Mucosa of descending colon (tissue), 3 donors: ENCODE results near the gene PKD2. TPM values are rescaled to one million over a fixed set of nuclear protein-coding genes. Genes with fewer than 3 reads are reported as not detected.
A peak's percentile ranks its signal among the peaks of the same experiment; 100 is the strongest.

Source experiments
- ATAC-seq: fragments of 200-7000 bp; cut with Tn5 transposase; one replicate; pipeline ENCODE4 v1.9.1; 2020; ENCODE audit warnings: mild to moderate bottlenecking, moderate library complexity
- DNase-seq, 3 donors: peaks; one replicate each; pipeline ENCODE4 v3.0.0-alpha.2; 2020
- H3K36me3 ChIP-seq: fragments of 200-600 bp; one replicate; pipeline ENCODE4 v1.8.0; 2021; ENCODE audit warnings: low read depth, mild to moderate bottlenecking
- H3K4me1 ChIP-seq: fragments of 200-600 bp; one replicate; pipeline ENCODE4 v1.8.0; 2021; ENCODE audit warnings: low read depth, mild to moderate bottlenecking
- H3K4me3 ChIP-seq: fragments of 200-600 bp; one replicate; pipeline ENCODE4 v1.8.0; 2021; ENCODE audit warnings: mild to moderate bottlenecking
- H3K9me3 ChIP-seq: fragments of 200-600 bp; one replicate; pipeline ENCODE4 v1.8.0; 2021; ENCODE audit warnings: mild to moderate bottlenecking
- CTCF ChIP-seq: fragments of 200-600 bp; IDR thresholded peaks from one replicate; pipeline ENCODE4 v1.8.0; 2022; ENCODE audit warnings: antibody characterized with exemption, mild to moderate bottlenecking
- intact Hi-C, 2 donors: fragments of 100-400 bp; cut with DNase I in 1 of 2; cut with micrococcal nuclease in 1 of 2; formaldehyde crosslinking; loops; one replicate each; pipeline versions ENCODE4 v1.11.0 to v1.11.1; 2022; cut with DNase I, micrococcal nuclease
- total RNA-seq, 3 donors: library from RNA; stranded (reverse); fragmentation: NEBNext Ultra II Directional in 2 of 3; extraction: Animal tissue kit (Norgen Biotek cat#: 25700) in 2 of 3; gene quantifications; one replicate each; pipeline versions ENCODE4 v1.2.1 to v1.2.4, GENCODE V29; 2021 to 2023
- donor health status: DM: no; HTN: no; CAD: no; lungs with moderate emphysema.
- donor health status: DM: no; HTN: no; CAD: no.
- donor health status: DM: no; HTN: yes; CAD: no.

Gene PKD2
- total RNA-seq, 3 donors from 2014 or later = 7.0 to 53.3 (median 7.4) TPM

- H3K9me3 ChIP-seq = no peaks in the 10 kb centered on the region
- H3K36me3 ChIP-seq = no peaks in the 10 kb centered on the region
- intact Hi-C loops = no loop called here
- no peak for TF ChIP-seq CTCF
- H3K4me3 ChIP-seq = no peak overlapping the region
- no peaks in the 10 kb centered on the region for H3K4me1 ChIP-seq
- ATAC-seq (no peak), DNase-seq (no peak)
These were observed 27.9 kb downstream of the PKD2 start for GRCh38 chr4:88035292-88035691.

- intact Hi-C loops = no loop called here
These were observed 30.0 kb downstream of the PKD2 start for GRCh38 chr4:88037447-88037846.

GRCh38 chr4:88037936-88038335 is 30.5 kb downstream of the PKD2 start:
- no peak for DNase-seq
- Histone ChIP-seq H3K9me3 (no peaks in the 10 kb centered on the region), H3K4me1 (no peaks in the 10 kb centered on the region), H3K4me3 (no peak overlapping the region), H3K36me3 (no peaks in the 10 kb centered on the region)
- no peak for TF ChIP-seq CTCF
- intact Hi-C loops = no loop called here
- no peak for ATAC-seq

More at GRCh38 chr4:88037447-88037846, 30.0 kb downstream of the PKD2 start:
- no peaks in the 10 kb centered on the region for H3K9me3 ChIP-seq
- no peak for TF ChIP-seq CTCF
- no peaks in the 10 kb centered on the region for H3K36me3 ChIP-seq
- H3K4me1 ChIP-seq = no peaks in the 10 kb centered on the region
- DNase-seq (no peak), ATAC-seq (no peak)
- H3K4me3 ChIP-seq = no peak overlapping the region

GRCh38 chr4:88040707-88041106 is 33.3 kb downstream of the PKD2 start:
- H3K4me1 ChIP-seq = no peaks in the 10 kb centered on the region
- intact Hi-C loops = no loop called here
- H3K36me3 ChIP-seq = no peaks in the 10 kb centered on the region
- no peaks in the 10 kb centered on the region for H3K9me3 ChIP-seq
- no peak overlapping the region for H3K4me3 ChIP-seq
- ATAC-seq (no peak), DNase-seq (no peak)
- no peak for TF ChIP-seq CTCF

- no peak for TF ChIP-seq CTCF
- no peaks in the 10 kb centered on the region for H3K4me1 ChIP-seq
- H3K36me3 ChIP-seq = no peaks in the 10 kb centered on the region
- H3K9me3 ChIP-seq = no peaks in the 10 kb centered on the region
- no peak for DNase-seq
- H3K4me3 ChIP-seq = no peak overlapping the region
- peak; percentile 65 for ATAC-seq
- intact Hi-C loops = no loop called here
These were observed 34.2 kb downstream of the PKD2 start for GRCh38 chr4:88041626-88042025.

- Histone ChIP-seq H3K4me3 (no peak overlapping the region), H3K9me3 (no peaks in the 10 kb centered on the region), H3K4me1 (no peaks in the 10 kb centered on the region), H3K36me3 (no peaks in the 10 kb centered on the region)
- TF ChIP-seq CTCF = no peak
- intact Hi-C loops = no loop called here
- no peak for ATAC-seq
- DNase-seq = no peak
These were observed 35.6 kb downstream of the PKD2 start for GRCh38 chr4:88043001-88043400.
